ENCODE data around the gene STKLD1.

GRCh38 chr9:133428617-133429101 is 52.5 kb downstream of the STKLD1 start:
- TF ChIP-seq TARDBP (IDR thresholded peaks at IDR 0.05) (no peak), ELF4 (IDR thresholded peaks at IDR 0.05) (no peak), ARNT (IDR thresholded peaks at IDR 0.05) (no peak)
